ENCODE results near the gene CFAP52.
A peak's percentile ranks its signal among the peaks of the same experiment; 100 is the strongest.
"Not testable (repeated sequence)": the region's sequence is repeated elsewhere in the genome, so short reads cannot be mapped to it uniquely, and the experiment has no call there.

Gene CFAP52

GRCh38 chr17:9571201-9571600 lies 5.2 kb upstream of the CFAP52 start:
- DNase-seq (ENCODE audit: low read depth in 2 of 2) = no peak

DNA sequence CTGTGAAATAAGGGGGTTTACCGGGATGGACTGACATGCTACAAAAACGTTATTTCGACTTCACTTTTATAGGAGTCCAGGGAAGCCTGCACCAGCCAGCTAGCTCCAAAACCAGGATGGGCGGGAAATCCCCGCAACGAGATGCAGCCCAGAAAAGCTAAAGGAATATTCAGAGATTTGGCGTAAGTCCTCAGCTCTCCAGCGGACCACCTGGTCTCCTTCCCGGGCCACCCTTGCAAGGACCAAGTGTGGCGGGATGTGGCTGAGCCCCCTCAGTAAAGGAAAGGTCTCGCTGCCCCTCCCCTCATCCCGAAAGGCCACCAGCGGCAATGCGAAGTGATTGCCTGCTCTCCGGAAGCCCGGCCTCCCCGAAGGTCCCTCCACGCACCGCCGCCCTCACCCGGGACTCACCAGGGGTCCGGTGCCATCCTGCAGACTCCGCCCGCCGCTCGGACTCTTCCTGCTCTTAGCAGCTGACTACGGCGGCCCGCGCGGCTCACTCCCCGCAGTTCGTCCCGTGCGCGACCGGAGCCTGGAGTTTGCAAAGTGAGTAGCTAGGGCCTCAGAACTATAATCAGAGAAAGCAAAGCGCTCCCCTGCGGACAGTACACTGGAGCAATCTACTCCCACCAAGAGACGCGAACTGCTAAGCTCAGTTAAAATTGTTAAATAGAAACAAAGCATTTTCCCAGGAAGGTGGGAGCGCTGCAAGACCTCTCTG lies 901 bp upstream of the CFAP52 start, which contains the start of gene STX8:
Gene STX8, minus strand, starts transcription at position 440 of the 721 bp plus-strand sequence. Its CDS starts 12 bp downstream, at position 428.
- peak; percentile 63 to 66 for DNase-seq (ENCODE audit: low read depth in 2 of 2)

DNA sequence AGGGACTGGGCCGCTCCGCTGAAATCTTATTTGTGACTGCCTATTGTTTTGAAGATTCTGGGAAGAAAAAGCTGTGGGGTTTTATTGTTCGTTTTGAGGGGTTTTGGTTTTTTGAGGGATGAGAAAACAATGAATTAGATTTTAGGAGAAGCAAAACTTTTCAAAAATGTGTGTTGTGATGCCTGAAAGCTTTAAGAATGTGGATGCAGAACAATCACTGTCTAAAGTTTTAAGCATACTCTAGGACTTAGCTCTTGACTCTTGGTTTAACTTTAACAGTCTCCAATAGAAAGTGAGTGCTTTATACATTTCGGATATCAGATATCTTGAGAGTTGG lies 899 bp downstream of the CFAP52 start:
- no peak for DNase-seq (ENCODE audit: low read depth in 2 of 2)

DNA sequence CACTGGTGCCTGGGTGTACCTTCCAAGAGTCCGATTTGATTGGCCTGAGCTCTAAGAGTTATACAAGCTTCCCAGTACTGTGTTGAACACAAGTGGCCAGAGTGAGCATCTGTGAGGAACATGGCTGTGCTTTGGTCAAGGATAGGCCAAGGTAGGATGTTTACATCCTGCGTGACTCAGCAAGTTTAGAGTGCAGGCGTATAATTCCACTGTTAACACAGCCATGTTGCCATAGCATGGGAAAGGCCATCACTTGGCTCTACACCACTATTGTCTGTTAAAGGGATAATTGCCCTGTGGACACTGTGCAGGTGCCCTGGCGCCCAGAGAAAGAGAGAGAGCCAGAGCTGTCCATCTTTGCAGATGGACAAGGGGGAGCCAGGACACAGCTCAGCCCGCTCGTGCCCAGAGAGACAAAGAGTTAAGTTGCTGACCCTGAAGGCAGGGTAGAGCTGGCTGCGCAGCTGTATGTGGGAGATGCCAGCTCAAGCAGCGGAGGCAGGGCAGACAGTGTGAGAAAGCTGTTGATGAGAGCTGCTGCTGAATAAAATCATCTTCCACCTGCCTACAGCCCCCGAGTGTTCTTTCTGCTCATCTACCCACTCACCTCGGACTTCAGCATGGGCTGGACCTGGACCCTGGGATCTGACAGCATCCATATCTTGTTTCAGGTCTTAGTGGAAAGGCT lies 11.7 kb downstream of the CFAP52 start:
- no peak for DNase-seq (ENCODE audit: low read depth in 2 of 2)

DNA sequence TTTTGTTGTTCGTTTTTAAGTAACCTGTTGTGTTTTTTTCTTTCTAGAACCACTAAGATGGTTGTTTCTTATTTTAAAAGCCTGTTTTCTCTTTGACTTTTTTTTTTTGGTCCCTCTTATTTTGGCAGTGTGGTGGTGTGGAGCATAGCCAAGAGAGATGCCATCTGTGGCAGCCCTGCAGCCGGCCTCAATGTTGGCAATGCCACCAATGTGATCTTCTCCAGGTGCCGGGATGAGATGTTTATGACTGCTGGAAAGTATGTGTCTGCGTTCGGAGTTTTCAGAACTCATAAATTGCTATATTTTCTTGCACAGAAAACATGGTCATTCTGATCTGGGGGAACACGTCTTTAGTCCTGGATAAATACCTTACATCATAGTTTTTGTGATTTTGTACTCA lies 17.6 kb downstream of the CFAP52 start:
- no peak for DNase-seq (ENCODE audit: low read depth in 2 of 2)

GRCh38 chr17:9597638-9598037 lies 21.2 kb downstream of the CFAP52 start:
- not testable (repeated sequence) for DNase-seq (ENCODE audit: low read depth in 2 of 2)

DNA sequence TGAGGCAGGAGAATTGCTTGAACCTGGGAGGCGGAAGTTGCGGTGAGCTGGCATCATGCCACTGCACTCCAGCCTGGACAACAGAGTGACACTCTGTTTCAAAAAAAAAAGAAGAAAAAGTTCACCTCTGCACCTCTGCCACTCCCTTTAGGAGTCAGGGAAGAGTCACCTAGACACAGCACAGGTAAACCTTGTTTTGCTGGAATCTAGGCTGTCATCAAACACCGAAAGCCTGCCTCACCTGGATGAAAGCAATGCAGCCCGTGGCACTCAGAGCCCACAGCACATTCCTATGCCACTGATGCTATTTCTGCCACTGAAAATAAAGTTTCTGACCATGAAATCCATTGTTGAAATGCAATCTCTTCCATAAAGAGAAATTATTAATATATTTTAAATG lies 22.2 kb downstream of the CFAP52 start:
- no peak for DNase-seq (ENCODE audit: low read depth in 2 of 2)

DNA sequence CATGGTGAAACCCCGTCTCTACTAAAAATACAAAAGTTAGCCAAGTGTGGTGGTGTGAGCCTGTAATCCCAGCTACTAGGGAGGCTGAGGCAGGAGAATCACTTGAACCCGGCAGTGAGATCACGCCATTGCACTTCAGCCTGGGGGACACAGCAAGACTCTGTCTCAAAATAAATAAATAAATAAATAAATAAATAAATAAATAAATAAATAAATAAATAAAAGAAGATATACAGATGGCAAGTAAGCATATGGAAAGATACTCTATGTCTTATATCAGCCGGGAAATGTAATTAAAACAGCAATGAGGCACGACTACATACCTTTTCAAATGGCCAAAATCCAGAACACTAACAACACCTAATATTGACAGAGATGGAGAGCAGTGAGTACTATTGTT lies 28.1 kb downstream of the CFAP52 start:
- not testable (repeated sequence) for DNase-seq (ENCODE audit: low read depth in 2 of 2)

DNA sequence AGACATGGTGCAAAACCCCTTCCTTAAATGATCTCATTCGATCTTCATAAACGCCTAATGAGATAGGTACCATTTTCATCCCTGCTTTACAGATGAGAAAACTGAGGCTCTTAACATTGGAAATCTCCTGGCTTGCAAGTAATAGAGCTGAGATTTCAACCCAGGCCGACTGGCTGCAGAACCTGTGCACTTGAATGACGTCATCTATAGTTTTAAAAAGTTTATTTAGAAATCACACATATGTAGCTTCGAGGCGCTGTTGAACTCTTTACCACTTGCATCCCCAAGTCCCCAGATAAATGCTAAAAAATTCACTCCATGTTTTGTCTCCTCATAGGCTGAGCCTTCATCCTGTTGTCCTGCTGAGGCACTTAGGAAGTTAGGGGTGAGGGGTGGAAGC lies 30.0 kb downstream of the CFAP52 start:
- no peak for DNase-seq (ENCODE audit: low read depth in 2 of 2)

DNA sequence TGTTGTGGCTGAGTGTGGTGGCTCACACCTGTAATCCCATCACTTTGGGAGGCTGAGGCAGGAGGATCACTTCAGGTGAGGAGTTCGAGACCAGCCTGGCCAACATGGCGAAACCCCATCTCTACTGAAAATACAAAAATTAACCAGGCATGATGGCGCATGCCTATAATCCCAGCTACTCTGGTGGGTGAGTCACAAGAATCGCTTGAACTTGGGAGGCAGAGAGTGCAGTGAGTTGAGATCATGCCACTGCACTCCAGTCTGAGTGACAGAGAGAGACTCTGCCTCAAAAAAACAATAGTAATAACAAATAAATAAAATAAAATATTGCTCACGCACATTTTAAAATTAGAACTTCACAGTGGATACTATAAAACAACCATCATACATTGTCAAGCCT lies 30.6 kb downstream of the CFAP52 start:
- not testable (repeated sequence) for DNase-seq (ENCODE audit: low read depth in 2 of 2)

DNA sequence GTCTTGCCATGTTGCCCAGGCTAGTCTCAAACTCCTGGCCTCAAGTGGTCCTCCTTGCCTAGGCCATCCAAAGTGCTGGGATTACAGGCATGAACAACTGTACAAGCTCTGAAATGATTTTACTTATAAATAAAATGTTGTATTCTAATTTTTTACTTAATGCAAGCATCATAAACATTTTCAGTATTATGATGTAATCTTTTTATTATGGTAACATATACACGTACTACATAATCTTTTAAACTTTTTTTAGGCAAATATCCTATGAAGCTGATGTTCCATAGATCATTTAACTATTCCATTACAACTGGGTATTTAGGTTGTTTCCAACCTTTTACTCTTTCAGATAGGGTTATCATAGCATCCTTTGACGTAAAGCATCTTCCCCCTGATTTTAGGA lies 35.1 kb downstream of the CFAP52 start:
- DNase-seq (ENCODE audit: low read depth in 2 of 2) = no peak

- no peak for DNase-seq (ENCODE audit: low read depth in 2 of 2)
These were observed 35.6 kb downstream of the CFAP52 start for GRCh38 chr17:9612006-9612405.

- no peak for DNase-seq (ENCODE audit: low read depth in 2 of 2)
These were observed 39.0 kb downstream of the CFAP52 start for GRCh38 chr17:9615486-9615885.

GRCh38 chr17:9622961-9623360 lies 46.5 kb downstream of the CFAP52 start:
- no peak for DNase-seq (ENCODE audit: low read depth in 2 of 2)

DNA sequence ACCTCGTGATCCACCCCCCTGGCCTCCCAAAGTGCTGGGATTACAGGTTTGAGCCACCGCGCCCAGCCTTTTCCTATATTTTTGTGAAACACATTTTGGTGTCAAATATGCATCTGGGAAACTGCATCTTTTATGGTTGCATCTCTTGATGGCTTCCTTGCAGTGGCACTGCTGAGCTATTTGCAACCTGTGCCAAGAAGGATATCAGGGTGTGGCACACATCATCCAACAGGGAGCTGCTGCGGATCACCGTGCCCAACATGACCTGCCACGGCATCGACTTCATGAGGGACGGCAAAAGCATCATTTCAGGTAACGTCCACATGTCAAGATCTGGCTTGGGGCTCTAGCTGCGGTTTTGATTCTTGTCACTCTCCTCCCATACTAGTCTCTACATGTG lies 52.1 kb downstream of the CFAP52 start:
- no peak for DNase-seq (ENCODE audit: low read depth in 2 of 2)

- no peak for DNase-seq (ENCODE audit: low read depth in 2 of 2)
These were observed 56.3 kb downstream of the CFAP52 start for GRCh38 chr17:9632741-9633140.

DNA sequence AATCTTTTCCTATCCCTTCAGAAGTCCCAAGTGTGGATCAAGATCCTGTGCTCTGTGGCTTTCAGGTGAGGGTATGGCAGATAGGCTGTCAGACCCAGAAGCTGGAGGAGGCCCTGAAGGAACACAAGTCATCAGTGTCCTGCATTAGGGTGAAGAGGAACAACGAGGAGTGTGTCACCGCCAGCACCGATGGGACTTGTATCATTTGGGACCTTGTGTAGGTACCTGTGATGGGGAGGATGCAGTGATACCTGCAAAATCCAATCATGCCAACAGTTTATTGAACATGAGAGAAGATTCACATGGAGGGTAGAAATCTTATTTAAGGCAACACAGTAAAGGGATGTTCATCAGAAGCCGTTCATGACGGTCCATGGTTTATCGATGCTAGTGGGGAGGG lies 58.9 kb downstream of the CFAP52 start:
- DNase-seq (ENCODE audit: low read depth in 2 of 2) = no peak

DNA sequence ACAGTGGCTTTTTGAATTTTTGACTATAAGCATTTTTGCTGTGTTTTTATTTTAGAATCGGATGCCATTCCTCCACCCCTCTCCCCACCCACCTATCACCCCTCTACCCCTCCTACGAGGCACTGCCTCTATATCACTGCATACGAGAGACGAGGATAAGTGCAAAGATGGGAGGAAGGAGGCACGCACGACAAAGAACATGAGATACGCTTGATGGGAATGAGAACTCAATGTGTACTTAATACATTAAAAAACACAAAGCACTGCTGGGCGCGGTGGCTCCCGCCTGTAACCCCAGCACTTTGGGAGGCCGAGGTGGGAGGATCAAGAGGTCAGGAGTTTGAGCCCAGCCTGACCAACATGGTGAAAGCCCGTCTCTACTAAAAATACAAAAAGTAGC lies 60.1 kb downstream of the CFAP52 start:
- no peak for DNase-seq (ENCODE audit: low read depth in 2 of 2)

- not testable (repeated sequence) for DNase-seq (ENCODE audit: low read depth in 2 of 2)
These were observed 63.9 kb downstream of the CFAP52 start for GRCh38 chr17:9640388-9640787.

DNA sequence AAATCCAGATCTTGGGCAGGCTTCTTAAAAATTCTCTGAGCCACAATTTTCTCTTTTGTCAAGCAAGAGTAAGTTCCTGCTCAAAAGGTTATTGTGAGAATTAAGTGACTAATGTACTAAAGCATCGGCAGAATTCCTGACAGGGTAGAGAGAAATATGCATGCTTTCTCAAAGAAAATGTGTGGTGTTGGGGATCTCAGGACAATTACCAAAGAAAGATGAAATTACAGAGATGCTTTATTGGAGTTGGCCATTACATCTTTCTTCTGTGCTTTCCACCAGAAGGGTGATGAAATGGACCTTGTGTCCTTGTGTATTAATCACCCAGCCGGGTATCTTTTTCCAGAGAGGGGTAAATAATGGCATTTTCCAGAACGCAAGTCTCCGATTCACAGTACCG lies 67.2 kb downstream of the CFAP52 start:
- DNase-seq (ENCODE audit: low read depth in 2 of 2) = no peak

DNA sequence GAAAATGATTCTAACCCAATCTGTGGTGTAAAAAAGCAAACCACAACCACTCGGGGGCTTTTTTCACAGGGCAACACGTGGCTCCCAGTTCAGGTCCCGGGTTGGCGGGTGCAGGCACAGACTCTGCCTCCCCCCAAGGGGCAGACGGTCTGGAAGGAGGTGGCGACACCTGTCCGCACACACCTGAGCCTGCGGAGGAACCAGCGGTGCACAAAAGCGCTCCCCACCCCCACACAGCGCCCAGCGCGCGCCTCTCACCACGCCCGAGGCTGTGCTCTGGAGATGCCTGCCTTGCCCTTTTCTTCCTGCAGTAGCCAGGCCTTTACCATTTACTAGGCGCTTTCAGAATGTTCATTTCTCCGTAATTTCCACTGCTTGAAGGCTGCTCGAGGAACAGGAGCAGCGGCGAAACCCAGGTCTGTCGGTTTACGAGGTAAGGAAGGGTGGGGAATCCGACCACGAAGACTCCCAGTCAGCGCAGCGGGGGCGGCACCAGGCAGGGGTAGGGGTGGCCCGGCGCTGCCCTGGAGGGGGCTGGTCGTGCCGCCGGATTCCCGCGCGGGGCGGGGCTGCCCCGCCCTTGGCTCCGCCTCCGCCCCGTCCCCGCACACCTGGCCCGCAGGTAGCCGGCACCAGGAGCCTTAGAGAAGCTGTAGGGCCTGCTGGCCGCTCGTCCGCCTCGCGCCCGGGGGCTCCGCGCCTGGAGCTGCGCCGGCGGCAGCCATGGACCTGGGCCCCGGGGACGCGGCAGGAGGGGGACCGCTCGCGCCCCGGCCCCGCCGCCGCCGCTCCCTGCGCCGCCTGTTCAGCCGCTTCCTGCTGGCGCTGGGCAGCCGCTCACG lies 68.7 kb downstream of the CFAP52 start, which contains the start of gene USP43:
Gene USP43, plus strand, starts transcription at position 608 of the 842 bp plus-strand sequence. Its CDS starts 116 bp downstream, at position 724.
- no peak for DNase-seq (ENCODE audit: low read depth in 2 of 2)

DNA sequence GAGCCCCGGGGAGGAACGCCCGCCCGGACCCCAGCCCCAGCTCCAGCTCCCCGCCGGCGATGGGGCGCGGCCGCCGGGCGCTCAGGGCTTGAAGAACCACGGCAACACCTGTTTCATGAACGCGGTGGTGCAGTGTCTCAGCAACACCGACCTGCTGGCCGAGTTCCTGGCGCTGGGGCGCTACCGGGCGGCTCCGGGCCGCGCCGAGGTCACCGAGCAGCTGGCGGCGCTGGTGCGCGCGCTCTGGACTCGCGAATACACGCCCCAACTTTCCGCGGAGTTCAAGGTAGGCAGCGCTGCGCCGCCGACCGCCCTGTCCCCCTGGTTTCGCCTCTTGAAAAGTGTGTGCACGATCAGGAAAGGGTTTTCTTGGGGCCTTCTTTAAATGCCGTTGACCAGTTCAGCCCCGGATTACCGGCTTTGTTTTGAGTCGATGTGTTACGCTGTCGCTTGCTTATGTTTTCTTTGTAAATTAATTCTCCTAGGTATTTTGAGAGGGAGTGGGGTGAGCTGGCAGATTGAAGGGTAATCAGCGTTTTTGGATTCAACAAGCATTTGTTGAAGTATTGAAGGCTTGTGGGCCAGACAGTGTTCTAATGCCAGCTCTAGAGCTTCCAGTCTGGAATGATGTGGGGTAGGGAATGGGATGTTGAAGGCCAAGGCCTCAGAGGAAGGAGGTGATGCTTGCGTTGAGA lies 69.6 kb downstream of the CFAP52 start:
- no peak for DNase-seq (ENCODE audit: low read depth in 2 of 2)
